ENCODE results near the gene FAM50A. TPM values are rescaled to one million over a fixed set of nuclear protein-coding genes. Genes with fewer than 3 reads are reported as not detected.

Gene FAM50A
- total RNA-seq, 6 experiments from 2014 or later = 77.3 to 103 (median 86.9) TPM

GRCh38 chrX:154488336-154489075 is 44.6 kb downstream of the FAM50A start:
- H3K9me3 Mint-ChIP-seq = no peaks in the 10 kb centered on the region
- H3K27ac Mint-ChIP-seq = no peak overlapping the region
- DNase-seq = no peak
- peaks cover 12% of the 10 kb centered on the region for H3K4me1 Mint-ChIP-seq (ENCODE audit: low read depth)
- TF ChIP-seq CTCF (IDR thresholded peaks at IDR 0.05) = no peak
- no peaks in the 10 kb centered on the region; the same call in 1 of the 2 replicates for H3K36me3 Mint-ChIP-seq (ENCODE audit: low read depth)
- no peak overlapping the region for H3K4me3 Mint-ChIP-seq
- no peaks in the 10 kb centered on the region for H3K27me3 Mint-ChIP-seq (ENCODE audit: insufficient read depth)

GRCh38 chrX:154489182-154489581 is 45.2 kb downstream of the FAM50A start:
- no peaks in the 10 kb centered on the region for H3K9me3 Mint-ChIP-seq
- H3K4me1 Mint-ChIP-seq (ENCODE audit: low read depth) = peaks cover 12% of the 10 kb centered on the region
- H3K27me3 Mint-ChIP-seq (ENCODE audit: insufficient read depth) = no peaks in the 10 kb centered on the region
- H3K36me3 Mint-ChIP-seq (ENCODE audit: low read depth) = no peaks in the 10 kb centered on the region; the same call in 1 of the 2 replicates
- no peak for DNase-seq
- H3K27ac Mint-ChIP-seq = peak overlapping the region; percentile 92
- H3K4me3 Mint-ChIP-seq = peak overlapping the region; percentile 90
- TF ChIP-seq CTCF (IDR thresholded peaks at IDR 0.05) = no peak

- no peak for TF ChIP-seq CTCF (IDR thresholded peaks at IDR 0.05)
- Mint-ChIP-seq H3K27me3 (ENCODE audit: insufficient read depth) (no peaks in the 10 kb centered on the region), H3K27ac (peak overlapping the region; percentile 92)
Measured at GRCh38 chrX:154490021-154490413, 46.1 kb downstream of the FAM50A start.

GRCh38 chrX:154490414-154491083 is 46.6 kb downstream of the FAM50A start, which contains the start of gene SLC10A3:
TSS of gene SLC10A3 (minus strand) at chrX:154490629. CDS start at chrX:154488940, 1,689 bp downstream.
- Mint-ChIP-seq H3K27ac (peak within 1 kb of the TSS; percentile 94), H3K9me3 (no peaks in the 10 kb centered on the region), H3K4me3 (peak within 1 kb of the TSS; percentile 90), H3K27me3 (ENCODE audit: insufficient read depth) (no peaks in the 10 kb centered on the region), H3K36me3 (ENCODE audit: low read depth) (no peaks in the 10 kb centered on the region; the same call in 1 of the 2 replicates), H3K4me1 (ENCODE audit: low read depth) (peaks cover 6% of the 10 kb centered on the region)
- no peak for TF ChIP-seq CTCF (IDR thresholded peaks at IDR 0.05)
- DNase-seq = peak; percentile 89

More at GRCh38 chrX:154490021-154490413, 46.1 kb downstream of the FAM50A start:
- Mint-ChIP-seq H3K4me3 (peak overlapping the region; percentile 90), H3K4me1 (ENCODE audit: low read depth) (peaks cover 6% of the 10 kb centered on the region), H3K36me3 (ENCODE audit: low read depth) (no peaks in the 10 kb centered on the region; the same call in 1 of the 2 replicates), H3K9me3 (no peaks in the 10 kb centered on the region)
- DNase-seq = peak; percentile 32

GRCh38 chrX:154494715-154495114 is 50.8 kb downstream of the FAM50A start:
- no peak for TF ChIP-seq CTCF (IDR thresholded peaks at IDR 0.05)
- no peaks in the 10 kb centered on the region for H3K9me3 Mint-ChIP-seq
- H3K4me1 Mint-ChIP-seq (ENCODE audit: low read depth) = peaks cover 7% of the 10 kb centered on the region
- DNase-seq = no peak
- H3K27me3 Mint-ChIP-seq (ENCODE audit: insufficient read depth) = no peaks in the 10 kb centered on the region; the same call in 1 of the 2 replicates
- no peaks in the 10 kb centered on the region for H3K36me3 Mint-ChIP-seq (ENCODE audit: low read depth)
- no peak overlapping the region for H3K27ac Mint-ChIP-seq
- no peak overlapping the region for H3K4me3 Mint-ChIP-seq

Data from HFFc6 (cell line).